ENCODE results near the gene KRT40. TPM values are rescaled to one million over a fixed set of nuclear protein-coding genes. Genes with fewer than 3 reads are reported as not detected.
"Not testable (repeated sequence)": the region's sequence is repeated elsewhere in the genome, so short reads cannot be mapped to it uniquely, and the experiment has no call there.

Gene KRT40
- total RNA-seq, 2 experiments from 2014 or later, result not detected

GRCh38 chr17:41008811-41009210 is 24.7 kb upstream of the KRT40 start, which contains the start of gene KRTAP3-1:
Gene KRTAP3-1 (minus strand): TSS chr17:41009128. CDS start chr17:41009074, 54 bp downstream.
- H3K4me3 Mint-ChIP-seq, result no peak within 1 kb of the TSS
- no peak within 1 kb of the TSS for H3K27ac Mint-ChIP-seq
- no peaks in the 10 kb centered on the region for H3K9me3 Mint-ChIP-seq
- no peaks in the 10 kb centered on the region for H3K36me3 Mint-ChIP-seq
- no peaks in the 10 kb centered on the region for H3K4me1 Mint-ChIP-seq
- peaks cover 4% of the 10 kb centered on the region for H3K27me3 Mint-ChIP-seq
- DNase-seq, result no peak

- Mint-ChIP-seq H3K36me3 (no peaks in the 10 kb centered on the region), H3K27ac (no peak overlapping the region), H3K27me3 (peaks cover 6% of the 10 kb centered on the region), H3K9me3 (no peaks in the 10 kb centered on the region), H3K4me1 (peaks cover 5% of the 10 kb centered on the region), H3K4me3 (no peak overlapping the region)
- DNase-seq, result no peak
These were observed 20.3 kb upstream of the KRT40 start for GRCh38 chr17:41004397-41004796.

GRCh38 chr17:41003926-41004325 is 19.8 kb upstream of the KRT40 start:
- no peaks in the 10 kb centered on the region for H3K9me3 Mint-ChIP-seq
- peaks cover 5% of the 10 kb centered on the region for H3K4me1 Mint-ChIP-seq
- H3K4me3 Mint-ChIP-seq, result no peak overlapping the region
- no peaks in the 10 kb centered on the region for H3K36me3 Mint-ChIP-seq
- peaks cover 11% of the 10 kb centered on the region for H3K27me3 Mint-ChIP-seq
- no peak for DNase-seq
- no peak overlapping the region for H3K27ac Mint-ChIP-seq

- peaks cover 19% of the 10 kb centered on the region for H3K27me3 Mint-ChIP-seq
- peak overlapping the region; percentile 1 for H3K4me3 Mint-ChIP-seq
- no peaks in the 10 kb centered on the region for H3K36me3 Mint-ChIP-seq
- DNase-seq, result no peak
- H3K27ac Mint-ChIP-seq, result no peak overlapping the region
- peaks cover 5% of the 10 kb centered on the region for H3K4me1 Mint-ChIP-seq
- H3K9me3 Mint-ChIP-seq, result no peaks in the 10 kb centered on the region
These were observed 18.7 kb upstream of the KRT40 start for GRCh38 chr17:41002814-41003213.

- no peak for DNase-seq
These were observed 17.7 kb upstream of the KRT40 start for GRCh38 chr17:41001795-41002194.

GRCh38 chr17:40999563-40999962 is 15.4 kb upstream of the KRT40 start, which contains the start of gene KRTAP3-2:
Gene KRTAP3-2 (minus strand): TSS chr17:40999906. CDS start chr17:40999853, 53 bp downstream.
- H3K36me3 Mint-ChIP-seq, H3K4me3 Mint-ChIP-seq, H3K4me1 Mint-ChIP-seq, DNase-seq, H3K27ac Mint-ChIP-seq, H3K9me3 Mint-ChIP-seq: not testable (repeated sequence)
- H3K27me3 Mint-ChIP-seq, result peaks cover 36% of the 10 kb centered on the region

More at GRCh38 chr17:41001795-41002194, 17.7 kb upstream of the KRT40 start:
- Mint-ChIP-seq H3K27me3 (peaks cover 26% of the 10 kb centered on the region), H3K36me3 (no peaks in the 10 kb centered on the region), H3K27ac (no peak overlapping the region), H3K9me3 (no peaks in the 10 kb centered on the region), H3K4me1 (peaks cover 5% of the 10 kb centered on the region), H3K4me3 (no peak overlapping the region)

GRCh38 chr17:40997361-40997760 is 13.2 kb upstream of the KRT40 start:
- no peaks in the 10 kb centered on the region for H3K36me3 Mint-ChIP-seq
- no peak overlapping the region for H3K27ac Mint-ChIP-seq
- H3K9me3 Mint-ChIP-seq, result no peaks in the 10 kb centered on the region
- DNase-seq, result no peak
- no peak overlapping the region for H3K4me3 Mint-ChIP-seq
- H3K27me3 Mint-ChIP-seq, result peaks cover 45% of the 10 kb centered on the region
- no peaks in the 10 kb centered on the region for H3K4me1 Mint-ChIP-seq

GRCh38 chr17:40996829-40997228 is 12.7 kb upstream of the KRT40 start:
- Mint-ChIP-seq H3K4me1 (no peaks in the 10 kb centered on the region), H3K27ac (no peak overlapping the region), H3K4me3 (no peak overlapping the region), H3K9me3 (no peaks in the 10 kb centered on the region), H3K27me3 (peaks cover 50% of the 10 kb centered on the region), H3K36me3 (no peaks in the 10 kb centered on the region)
- no peak for DNase-seq

GRCh38 chr17:40995116-40995515 is 11.0 kb upstream of the KRT40 start:
- Mint-ChIP-seq H3K9me3 (no peaks in the 10 kb centered on the region), H3K27me3 (peaks cover 51% of the 10 kb centered on the region), H3K4me3 (no peak overlapping the region), H3K36me3 (no peaks in the 10 kb centered on the region), H3K4me1 (no peaks in the 10 kb centered on the region), H3K27ac (no peak overlapping the region)
- DNase-seq, result no peak

GRCh38 chr17:40993839-40994238 is 9.7 kb upstream of the KRT40 start, which contains the start of gene KRTAP3-3:
Gene KRTAP3-3 (minus strand): TSS chr17:40994164. CDS start chr17:40994097, 67 bp downstream.
- H3K27me3 Mint-ChIP-seq, result peaks cover 43% of the 10 kb centered on the region
- no peak within 1 kb of the TSS for H3K4me3 Mint-ChIP-seq
- H3K36me3 Mint-ChIP-seq, result no peaks in the 10 kb centered on the region
- no peak within 1 kb of the TSS for H3K27ac Mint-ChIP-seq
- no peak for DNase-seq
- H3K4me1 Mint-ChIP-seq, result no peaks in the 10 kb centered on the region
- no peaks in the 10 kb centered on the region for H3K9me3 Mint-ChIP-seq

GRCh38 chr17:40993084-40993483 is 9.0 kb upstream of the KRT40 start:
- H3K36me3 Mint-ChIP-seq, result no peaks in the 10 kb centered on the region
- H3K27ac Mint-ChIP-seq, result no peak overlapping the region
- H3K27me3 Mint-ChIP-seq, result peaks cover 36% of the 10 kb centered on the region
- DNase-seq, result no peak
- H3K4me1 Mint-ChIP-seq, result no peaks in the 10 kb centered on the region
- H3K9me3 Mint-ChIP-seq, result no peaks in the 10 kb centered on the region
- H3K4me3 Mint-ChIP-seq, result no peak overlapping the region

- H3K9me3 Mint-ChIP-seq, result no peaks in the 10 kb centered on the region
- no peak overlapping the region for H3K4me3 Mint-ChIP-seq
- H3K27me3 Mint-ChIP-seq, result peaks cover 36% of the 10 kb centered on the region
- no peak for DNase-seq
- no peaks in the 10 kb centered on the region for H3K4me1 Mint-ChIP-seq
- no peaks in the 10 kb centered on the region for H3K36me3 Mint-ChIP-seq
- H3K27ac Mint-ChIP-seq, result no peak overlapping the region
These were observed 8.5 kb upstream of the KRT40 start for GRCh38 chr17:40992666-40993065.

- no peaks in the 10 kb centered on the region for H3K4me1 Mint-ChIP-seq
- no peaks in the 10 kb centered on the region for H3K9me3 Mint-ChIP-seq
- no peaks in the 10 kb centered on the region for H3K36me3 Mint-ChIP-seq
- no peak overlapping the region for H3K27ac Mint-ChIP-seq
- no peak for DNase-seq
- H3K27me3 Mint-ChIP-seq, result peaks cover 6% of the 10 kb centered on the region
- H3K4me3 Mint-ChIP-seq, result no peak overlapping the region
These were observed 2.8 kb upstream of the KRT40 start for GRCh38 chr17:40986920-40987319.

GRCh38 chr17:40981115-40981514 is 3.0 kb downstream of the KRT40 start:
- no peaks in the 10 kb centered on the region for H3K9me3 Mint-ChIP-seq
- H3K36me3 Mint-ChIP-seq, result no peaks in the 10 kb centered on the region
- no peaks in the 10 kb centered on the region for H3K4me1 Mint-ChIP-seq
- H3K4me3 Mint-ChIP-seq, result no peak overlapping the region
- peaks cover 3% of the 10 kb centered on the region for H3K27me3 Mint-ChIP-seq
- DNase-seq, result no peak
- no peak overlapping the region for H3K27ac Mint-ChIP-seq

- H3K27ac Mint-ChIP-seq, result no peak overlapping the region
- H3K4me1 Mint-ChIP-seq, result no peaks in the 10 kb centered on the region
- H3K36me3 Mint-ChIP-seq, result no peaks in the 10 kb centered on the region
- H3K9me3 Mint-ChIP-seq, result no peaks in the 10 kb centered on the region
- no peak overlapping the region for H3K4me3 Mint-ChIP-seq
- no peak for DNase-seq
- H3K27me3 Mint-ChIP-seq, result peaks cover 3% of the 10 kb centered on the region
These were observed 3.5 kb downstream of the KRT40 start for GRCh38 chr17:40980596-40980995.

- peaks cover 3% of the 10 kb centered on the region for H3K27me3 Mint-ChIP-seq
- no peaks in the 10 kb centered on the region for H3K9me3 Mint-ChIP-seq
- no peak overlapping the region for H3K27ac Mint-ChIP-seq
- no peaks in the 10 kb centered on the region for H3K4me1 Mint-ChIP-seq
- DNase-seq, result no peak
- H3K36me3 Mint-ChIP-seq, result no peaks in the 10 kb centered on the region
- H3K4me3 Mint-ChIP-seq, result no peak overlapping the region
These were observed 4.0 kb downstream of the KRT40 start for GRCh38 chr17:40980117-40980516.
